HepG2 (cell line): ENCODE data around the gene PAN2. TPM values are rescaled to one million over a fixed set of nuclear protein-coding genes. Genes with fewer than 3 reads are reported as not detected.

Source experiments
- CCDC6 ChIP-seq: sonication (generic); formaldehyde crosslinking; IDR thresholded peaks from 2 replicates; pipeline ENCODE4 v1.8.1; 2022; ENCODE audit warnings: mild to moderate bottlenecking, missing genetic modification reagents, moderate library complexity
- DMTF1 ChIP-seq: sonication (generic); formaldehyde crosslinking; IDR thresholded peaks from 2 replicates; pipeline ENCODE4 v1.4.0; 2020; ENCODE audit warnings: mild to moderate bottlenecking, missing genetic modification reagents
- FOXA1 ChIP-seq, 2 experiments: fragments of 450-650 bp in 1 of 2; sonication (generic) in 1 of 2; formaldehyde crosslinking in 1 of 2; IDR thresholded peaks; 2 replicates each; pipeline versions ENCODE4 v1.4.0 to v1.6.1; 2016 to 2020; ENCODE audit warnings: missing genetic modification reagents in 1 of 2
- HDAC6 ChIP-seq: fragments of 200-600 bp; sonication (generic); IDR thresholded peaks from 2 replicates; pipeline ENCODE4 v1.7.0; 2017; ENCODE audit warnings: mild to moderate bottlenecking, antibody characterized with exemption, low read length, low read depth
- HMG20B ChIP-seq: conservative IDR thresholded peaks from 2 replicates; pipeline ENCODE4 v1.6.1; 2016; ENCODE audit warnings: missing genetic modification reagents, missing compliant biosample characterization
- JUN ChIP-seq: sonication (generic); formaldehyde crosslinking; IDR thresholded peaks from 2 replicates; pipeline ENCODE4 v1.4.0; 2020; ENCODE audit warnings: mild to moderate bottlenecking, missing genetic modification reagents
- KDM1A ChIP-seq: IDR thresholded peaks from 2 replicates; pipeline ENCODE4 v1.6.1; 2016; ENCODE audit warnings: missing compliant biosample characterization
- MAFK ChIP-seq, 2 experiments: IDR thresholded peaks in 1 of 2; conservative IDR thresholded peaks in 1 of 2; 2 replicates each; pipeline ENCODE4 v1.6.1; 2011; ENCODE audit warnings: improper control_type of control experiment in 2 of 2, low read length in 2 of 2
- MLXIP ChIP-seq: sonication (generic); formaldehyde crosslinking; IDR thresholded peaks from 2 replicates; pipeline ENCODE4 v1.9.0; 2021; ENCODE audit warnings: missing genetic modification reagents, borderline replicate concordance
- NPAS2 ChIP-seq: sonication (generic); formaldehyde crosslinking; IDR thresholded peaks from 2 replicates; pipeline ENCODE4 v1.8.0; 2022; ENCODE audit warnings: mild to moderate bottlenecking, missing genetic modification reagents, borderline replicate concordance
- POLR2AphosphoS5 ChIP-seq: IDR thresholded peaks from 2 replicates; pipeline ENCODE4 v1.6.1; 2012; ENCODE audit warnings: low read depth, low read length
- SMAD1 ChIP-seq: sonication (generic); formaldehyde crosslinking; IDR thresholded peaks from 2 replicates; pipeline ENCODE4 v1.4.0; 2020; ENCODE audit warnings: missing genetic modification reagents, low read depth, mild to moderate bottlenecking, borderline replicate concordance
- SYNCRIP ChIP-seq: fragments of 200-400 bp; formaldehyde crosslinking; IDR thresholded peaks from 2 replicates; pipeline ENCODE4 v1.6.1; 2018; ENCODE audit warnings: mild to moderate bottlenecking, low read depth, low read length; ENCODE audit not compliant: insufficient read depth
- ZBTB20 ChIP-seq: sonication (generic); formaldehyde crosslinking; IDR thresholded peaks from 2 replicates; pipeline ENCODE4 v1.8.1; 2023; ENCODE audit warnings: missing genetic modification reagents, low read depth, mild to moderate bottlenecking, borderline replicate concordance
- ZC3H4 ChIP-seq: sonication (generic); formaldehyde crosslinking; IDR thresholded peaks from 2 replicates; pipeline ENCODE4 v1.4.0; 2020; ENCODE audit warnings: missing genetic modification reagents, borderline replicate concordance
- ZFY ChIP-seq: sonication (generic); formaldehyde crosslinking; IDR thresholded peaks from 2 replicates; pipeline ENCODE4 v1.4.0; 2020; ENCODE audit warnings: missing genetic modification reagents
- ZNF263 ChIP-seq: sonication (generic); formaldehyde crosslinking; IDR thresholded peaks from 2 replicates; pipeline ENCODE4 v1.4.0; 2020; ENCODE audit warnings: missing genetic modification reagents
- ZNF296 ChIP-seq: sonication (generic); formaldehyde crosslinking; conservative IDR thresholded peaks from 2 replicates; pipeline ENCODE4 v1.5.0; 2020; ENCODE audit warnings: mild to moderate bottlenecking, missing genetic modification reagents
- ZNF335 ChIP-seq: sonication (generic); formaldehyde crosslinking; IDR thresholded peaks from 2 replicates; pipeline ENCODE4 v1.4.0; 2020; ENCODE audit warnings: missing genetic modification reagents
- ZNF350 ChIP-seq: sonication (generic); formaldehyde crosslinking; IDR thresholded peaks from 2 replicates; pipeline ENCODE4 v1.4.0; 2020; ENCODE audit warnings: mild to moderate bottlenecking, low read depth, missing genetic modification reagents, borderline replicate concordance
- ZNF441 ChIP-seq: sonication (generic); formaldehyde crosslinking; IDR thresholded peaks from 2 replicates; pipeline ENCODE4 v1.7.0; 2021; ENCODE audit warnings: missing genetic modification reagents, borderline replicate concordance
- ZNF512 ChIP-seq: sonication (generic); formaldehyde crosslinking; IDR thresholded peaks from 2 replicates; pipeline ENCODE4 v1.4.0; 2020; ENCODE audit warnings: mild to moderate bottlenecking, missing genetic modification reagents
- ZNF841 ChIP-seq: sonication (generic); formaldehyde crosslinking; IDR thresholded peaks from 2 replicates; pipeline ENCODE4 v1.8.1; 2023; ENCODE audit warnings: missing genetic modification reagents, borderline replicate concordance
- polyA plus RNA-seq, 8 experiments: library from polyadenylated mRNA; depleted of rRNA in 3 of 8; stranded (reverse) in 7 of 8; unstranded in 1 of 8; fragments of >200 nt; fragmentation: Illumina TruSeq in 4 of 8; extraction: Trizol in 4 of 8; gene quantifications; 2 replicates each; pipeline versions ENCODE4 v1.2.1 to v1.2.3, GENCODE V29; 2011 to 2016; ENCODE audit warnings: low read depth in 4 of 8, missing spikeins in 1 of 8, mixed read lengths in 1 of 8; ENCODE audit not compliant: insufficient read depth in 1 of 8
- total RNA-seq, 5 experiments: library from RNA; depleted of rRNA; stranded (reverse); fragments of >200 nt; fragmentation: Illumina TruSeq; extraction: Trizol; gene quantifications; 2 replicates each; pipeline ENCODE4 v1.2.3, GENCODE V29; 2016; ENCODE audit warnings: low read depth in 1 of 5

PAN2 gene
- total and polyA plus RNA-seq, 2 of the 13 experiments (the other 11 are each of a cell fraction or from before 2014, with no cell fraction given), result 27.2 to 61.1 TPM

- TF ChIP-seq DMTF1 (CRISPR knock-in tag) (no peak), ZC3H4 (no peak; the same call in 1 of the 2 replicates), KDM1A (no peak), SYNCRIP (no peak), SMAD1 (CRISPR knock-in tag) (no peak), POLR2AphosphoS5 (no peak), ZNF841 (CRISPR knock-in tag) (no peak), CCDC6 (CRISPR knock-in tag) (0 out of 2 replicates have a peak, but pooled peaks have one; percentile 50), MAFK (conservative IDR thresholded peaks at IDR 0.05 in 1 of 2, IDR thresholded peaks at IDR 0.05 in 1 of 2; ENCODE audit: low read length in 2 of 2) (no peak), ZBTB20 (CRISPR knock-in tag) (no peak), ZNF350 (CRISPR knock-in tag) (no peak), ZNF296 (CRISPR knock-in tag) (no peak), ZNF441 (CRISPR knock-in tag) (no peak; the same call in 1 of the 2 replicates), MLXIP (no peak), ZNF512 (no peak), FOXA1 (IDR thresholded peaks at IDR 0.05) (no peak), FOXA1 (CRISPR knock-in tag; IDR thresholded peaks at IDR 0.05) (no peak), NPAS2 (no peak), HMG20B (CRISPR knock-in tag) (no peak), HDAC6 (no peak), ZFY (CRISPR knock-in tag) (no peak), ZNF263 (CRISPR knock-in tag) (no peak), ZNF335 (CRISPR knock-in tag) (peak; percentile 97), JUN (no peak)
Observed at GRCh38 chr12:56300644-56301464, 32.9 kb downstream of the PAN2 start (continued).
